DMS79 treated with DMSO at 0.1 percent for 48 hours (cell line): ENCODE measurements around the gene ELL2.
"Not testable (repeated sequence)": the region's sequence is repeated elsewhere in the genome, so short reads cannot be mapped to it uniquely, and the experiment has no call there.

Experiments used
- DNase-seq: peaks from one replicate; lab custom pipeline; 2025; lab: John Stamatoyannopoulos, UW

ELL2 gene

DNA sequence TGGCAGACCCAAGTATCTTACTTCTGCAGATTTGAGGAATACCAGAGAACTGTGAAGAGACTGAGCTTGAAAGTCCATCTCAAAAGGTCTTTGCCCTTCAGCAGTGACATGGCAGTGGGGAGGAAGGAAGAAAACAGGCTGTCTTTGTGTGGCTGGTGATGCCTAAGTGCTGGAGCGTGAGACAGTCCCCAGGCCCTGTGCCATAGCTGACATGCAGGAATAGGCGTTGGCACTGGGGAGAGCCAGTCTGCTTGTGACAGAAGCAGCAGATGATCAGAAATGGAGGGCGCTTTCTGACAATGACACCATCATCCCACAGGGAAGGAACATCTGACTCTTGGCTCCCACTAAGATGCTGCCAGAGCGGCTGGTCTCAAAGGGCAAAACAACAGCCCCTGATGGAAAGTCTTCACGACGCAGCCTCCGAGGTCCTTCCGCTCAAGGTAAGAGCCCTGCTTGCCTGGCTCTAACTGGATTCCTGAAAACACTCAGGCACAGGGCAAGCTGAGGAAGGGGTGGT, 123.6 kb downstream of the ELL2 start:
- DNase-seq = no peak

GRCh38 chr5:95837492-95837891, 124.2 kb downstream of the ELL2 start:
- DNase-seq = no peak

DNA sequence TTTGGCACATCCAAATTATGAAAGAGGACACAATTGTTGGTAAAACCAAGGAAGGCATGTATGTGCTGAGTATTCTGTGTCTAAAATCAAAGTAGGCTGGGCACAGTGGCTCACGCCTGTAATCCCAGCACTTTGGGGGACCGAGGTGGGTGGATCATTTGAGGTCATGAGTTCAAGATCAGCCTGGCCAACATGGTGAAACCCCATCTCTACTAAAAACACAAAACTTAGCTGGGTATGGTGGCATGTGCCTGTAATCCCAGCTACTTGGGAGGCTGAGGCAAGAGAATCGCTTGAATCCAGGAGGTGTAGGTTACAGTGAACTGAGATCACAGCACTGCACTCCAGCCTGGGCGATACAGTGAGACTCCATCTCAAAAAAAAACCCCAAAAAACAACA, 124.7 kb downstream of the ELL2 start:
- DNase-seq = not testable (repeated sequence)

DNA sequence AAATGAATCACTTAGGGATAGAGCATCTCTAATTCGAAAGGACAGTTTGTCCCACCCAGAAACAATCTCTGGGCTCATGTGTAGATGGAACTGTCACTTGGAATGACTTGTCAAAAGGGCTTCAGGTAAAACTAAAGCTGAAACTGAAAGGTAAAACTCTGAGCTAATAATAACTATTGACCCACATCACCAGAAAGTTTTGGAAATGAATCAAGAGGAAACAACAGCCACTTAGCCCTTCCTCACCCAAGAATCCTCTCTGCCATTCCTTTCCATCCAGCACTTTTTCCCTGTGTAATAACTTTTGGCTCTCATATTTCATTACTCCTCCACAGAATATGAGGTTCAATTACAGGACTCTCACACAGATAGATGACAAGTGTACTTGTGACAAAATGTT, 125.1 kb downstream of the ELL2 start:
- no peak for DNase-seq

- no peak for DNase-seq
Observed at GRCh38 chr5:95835682-95836385, 125.8 kb downstream of the ELL2 start.
